ENCODE results near the gene LCN9. TPM values are rescaled to one million over a fixed set of nuclear protein-coding genes. Genes with fewer than 3 reads are reported as not detected.

LCN9 gene
- total RNA-seq, 1 donor from 2014 or later, result not detected

- intact Hi-C loops (cut with DNase I), result no loop called here
- H3K27ac ChIP-seq, result no peak overlapping the region
- DNase-seq (no peak), ATAC-seq (no peak)
- H3K4me1 ChIP-seq, result no peaks in the 10 kb centered on the region
- H3K27me3 ChIP-seq (ENCODE audit: low read depth), result peaks cover 10% of the 10 kb centered on the region
- H3K4me3 ChIP-seq, result no peak overlapping the region
- no peak for TF ChIP-seq CTCF (IDR thresholded peaks at IDR 0.05)
- no peaks in the 10 kb centered on the region for H3K9me3 ChIP-seq
- H3K36me3 ChIP-seq, result no peaks in the 10 kb centered on the region
Measured at GRCh38 chr9:135677641-135678168, 14.6 kb downstream of the LCN9 start.

DNA sequence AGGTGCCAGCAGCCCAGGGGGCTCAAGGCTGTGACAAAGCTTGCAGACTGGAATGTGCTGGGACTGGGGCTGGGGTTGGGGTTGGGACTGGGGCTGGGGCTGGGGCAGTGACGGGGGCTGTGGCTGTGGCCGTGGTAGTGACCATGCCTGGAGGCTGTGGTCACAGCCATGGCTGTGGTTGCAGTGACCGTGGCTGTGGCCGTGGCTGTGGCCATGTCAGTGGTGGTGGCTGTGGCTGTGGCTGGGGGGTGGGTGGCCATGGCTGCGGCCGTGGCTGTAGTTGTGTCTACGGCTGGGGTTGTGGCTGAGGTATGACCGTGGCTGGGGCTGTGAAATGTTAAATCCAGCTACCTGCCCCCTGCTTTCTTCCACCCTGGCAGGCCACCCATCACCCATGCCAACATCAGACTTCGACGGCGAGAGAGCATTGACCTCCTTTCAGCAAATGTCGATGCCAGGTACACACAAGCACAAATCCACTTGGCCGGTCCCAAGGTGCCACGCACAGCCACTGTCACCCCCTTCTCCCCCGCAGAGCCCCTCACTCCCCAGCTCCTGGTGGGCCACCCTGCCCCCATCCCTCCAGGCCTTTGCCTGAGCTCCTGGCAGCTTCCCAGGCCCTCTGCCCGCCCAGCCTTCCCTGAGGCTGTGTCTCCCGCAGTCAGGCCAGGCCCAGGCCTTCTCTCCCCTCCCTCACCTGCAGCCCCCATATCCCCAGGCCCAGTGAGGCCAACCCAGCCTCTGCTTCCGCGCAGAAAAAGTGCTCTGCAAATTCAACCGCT, 15.3 kb downstream of the LCN9 start:
- TF ChIP-seq CTCF (IDR thresholded peaks at IDR 0.05), result no peak
- H3K4me1 ChIP-seq, result no peaks in the 10 kb centered on the region
- no peak for DNase-seq
- H3K9me3 ChIP-seq, result no peaks in the 10 kb centered on the region
- H3K36me3 ChIP-seq, result no peaks in the 10 kb centered on the region
- intact Hi-C loops (cut with DNase I), result no loop called here
- ATAC-seq, result no peak
- peaks cover 15% of the 10 kb centered on the region for H3K27me3 ChIP-seq (ENCODE audit: low read depth)
- H3K4me3 ChIP-seq, result no peak overlapping the region
- no peak overlapping the region for H3K27ac ChIP-seq

DNA sequence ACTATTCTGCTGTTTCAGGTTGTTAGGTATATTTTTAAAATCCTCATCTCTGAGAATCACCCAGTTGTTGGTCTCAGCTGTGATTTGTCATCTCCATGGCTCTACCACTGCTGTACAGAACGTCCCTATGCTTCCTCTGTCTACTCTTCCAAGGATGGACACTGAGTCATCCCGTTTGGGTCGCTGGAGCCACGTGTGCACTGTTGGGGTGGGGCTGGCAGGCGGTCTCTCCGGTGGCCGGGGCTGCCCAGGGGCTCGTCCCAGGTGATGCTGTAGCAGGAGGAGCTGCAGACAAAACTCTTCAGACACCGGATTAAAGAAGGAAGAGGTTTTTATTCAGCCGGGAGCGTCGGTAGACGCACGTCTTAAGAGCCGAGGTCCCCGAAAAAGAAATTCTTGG, 16.9 kb downstream of the LCN9 start:
- no peak overlapping the region for H3K27ac ChIP-seq
- no peaks in the 10 kb centered on the region for H3K9me3 ChIP-seq
- intact Hi-C loops (cut with DNase I), result no loop called here
- peaks cover 31% of the 10 kb centered on the region for H3K27me3 ChIP-seq (ENCODE audit: low read depth)
- no peaks in the 10 kb centered on the region for H3K36me3 ChIP-seq
- no peak overlapping the region for H3K4me3 ChIP-seq
- no peaks in the 10 kb centered on the region for H3K4me1 ChIP-seq
- DNase-seq (no peak), ATAC-seq (no peak)
- TF ChIP-seq CTCF (IDR thresholded peaks at IDR 0.05), result no peak

- no peaks in the 10 kb centered on the region for H3K9me3 ChIP-seq
- ATAC-seq (no peak), DNase-seq (no peak)
- H3K36me3 ChIP-seq, result no peaks in the 10 kb centered on the region
- H3K4me1 ChIP-seq, result no peaks in the 10 kb centered on the region
- TF ChIP-seq CTCF (IDR thresholded peaks at IDR 0.05), result no peak
- H3K27me3 ChIP-seq (ENCODE audit: low read depth), result peaks cover 33% of the 10 kb centered on the region
- H3K4me3 ChIP-seq, result no peak overlapping the region
- intact Hi-C loops (cut with DNase I), result no loop called here
- no peak overlapping the region for H3K27ac ChIP-seq
Measured at GRCh38 chr9:135681161-135681560, 18.1 kb downstream of the LCN9 start.

DNA sequence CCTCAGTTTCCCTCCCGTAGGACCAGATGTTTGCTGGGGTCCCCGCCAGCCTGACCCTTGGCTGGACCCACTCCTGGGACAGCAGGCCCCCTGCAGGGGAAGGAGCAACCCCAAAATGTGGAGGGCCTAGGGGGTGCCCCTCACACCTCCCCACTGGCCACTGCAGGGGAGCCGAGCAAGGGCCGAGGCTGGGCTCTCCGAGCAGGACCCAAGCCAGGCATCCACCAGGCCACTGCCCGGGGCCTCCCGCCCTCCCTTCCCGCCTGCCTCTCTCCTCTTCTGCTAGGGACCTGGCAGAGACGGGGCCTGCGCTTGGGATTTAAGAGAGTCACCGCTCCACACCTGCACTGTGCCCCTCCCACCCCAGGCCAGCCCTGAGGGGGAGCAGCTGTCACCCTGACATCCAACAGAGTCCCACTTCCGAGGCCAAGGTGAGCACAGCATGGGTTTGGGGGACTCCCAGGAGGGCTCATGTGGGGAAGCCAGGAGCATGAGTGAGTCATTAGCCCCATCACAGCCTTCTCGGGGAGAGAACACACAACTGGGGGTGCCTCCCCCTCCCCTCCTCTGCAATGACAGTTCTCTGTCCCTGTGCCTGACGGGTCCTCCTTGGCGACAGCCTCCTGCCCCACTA, 20.4 kb downstream of the LCN9 start:
- DNase-seq, result no peak
- no peak for ATAC-seq
- Histone ChIP-seq H3K27ac (no peak overlapping the region), H3K4me1 (no peaks in the 10 kb centered on the region), H3K4me3 (no peak overlapping the region), H3K9me3 (no peaks in the 10 kb centered on the region), H3K36me3 (no peaks in the 10 kb centered on the region), H3K27me3 (ENCODE audit: low read depth) (peaks cover 33% of the 10 kb centered on the region)
- intact Hi-C loops (cut with DNase I), result no loop called here
- TF ChIP-seq CTCF (IDR thresholded peaks at IDR 0.05), result no peak
